Measurements from ENCODE around the gene GCN1.

GCN1 gene

GRCh38 chr12:120078868-120079267 is 115.6 kb downstream of the GCN1 start:
- no peaks in the 10 kb centered on the region for H3K27me3 ChIP-seq (ENCODE audit: control insufficient read depth in 1 of 2, insufficient read depth in 2 of 2, low read length in 2 of 2)
- no peak overlapping the region for H3K9ac ChIP-seq (ENCODE audit: low read depth in 1 of 2, low read length in 2 of 2)

GRCh38 chr12:120077260-120077659 is 117.3 kb downstream of the GCN1 start:
- no peaks in the 10 kb centered on the region for H3K9me3 ChIP-seq (ENCODE audit: control insufficient read depth in 1 of 2, low read length in 2 of 2)
- H3K4me3 ChIP-seq (ENCODE audit: low read depth in 1 of 2, low read length in 2 of 2), result no peak overlapping the region
- no peaks in the 10 kb centered on the region for H3K36me3 ChIP-seq (ENCODE audit: control insufficient read depth in 1 of 2, insufficient read depth in 2 of 2, low read length in 2 of 2)
- H3K4me1 ChIP-seq (ENCODE audit: control insufficient read depth in 1 of 2, insufficient read depth in 2 of 2, low read length in 2 of 2), result peaks cover 5 to 15% of the 10 kb centered on the region in 2 donors
- H3K9ac ChIP-seq (ENCODE audit: low read depth in 1 of 2, low read length in 2 of 2), result no peak overlapping the region
- H3K27me3 ChIP-seq (ENCODE audit: control insufficient read depth in 1 of 2, insufficient read depth in 2 of 2, low read length in 2 of 2), result no peaks in the 10 kb centered on the region
- H3K27ac ChIP-seq (ENCODE audit: low read depth, low read length), result no peak overlapping the region

More at GRCh38 chr12:120078868-120079267, 115.6 kb downstream of the GCN1 start:
- no peak overlapping the region for H3K4me3 ChIP-seq (ENCODE audit: low read depth in 1 of 2, low read length in 2 of 2)
- H3K36me3 ChIP-seq (ENCODE audit: control insufficient read depth in 1 of 2, insufficient read depth in 2 of 2, low read length in 2 of 2), result no peaks in the 10 kb centered on the region
- H3K4me1 ChIP-seq (ENCODE audit: control insufficient read depth in 1 of 2, insufficient read depth in 2 of 2, low read length in 2 of 2), result peaks cover 5 to 15% of the 10 kb centered on the region in 2 donors
- H3K27ac ChIP-seq (ENCODE audit: low read depth, low read length), result no peak overlapping the region
- no peaks in the 10 kb centered on the region for H3K9me3 ChIP-seq (ENCODE audit: control insufficient read depth in 1 of 2, low read length in 2 of 2)

Data from duodenal mucosa (tissue), 2 donors.